A673 (cell line): ENCODE measurements around the gene SHC4. TPM values are rescaled to one million over a fixed set of nuclear protein-coding genes. Genes with fewer than 3 reads are reported as not detected.

Experiments
- BruUV-seq: library from RNA; stranded (reverse); fragments of 400-500 nt; replicated peaks from 2 replicates; lab custom pipeline; 2021; lab: Mats Ljungman, UMichigan
- CTCF ChIA-PET: fragments of 300-600 bp; sonication (Branson Sonifier 250); formaldehyde crosslinking; loops from one replicate; lab custom pipeline; 2022; ENCODE audit warnings: antibody characterized with exemption; lab: Charles Lee
- POLR2A ChIA-PET: fragments of 300-600 bp; sonication (Branson Sonifier 250); formaldehyde crosslinking; loops from one replicate; lab custom pipeline; 2022; ENCODE audit warnings: antibody characterized with exemption; ENCODE audit not compliant: low non-redundant PET; lab: Charles Lee
- DNase-seq: peaks from one replicate; pipeline ENCODE4 v3.0.0-alpha.2; 2015; ENCODE audit warnings: low spot score
- H3K27ac ChIP-seq: fragments of 200-600 bp; sonication (generic); 2 replicates; pipeline ENCODE4 v1.5.1; 2016; ENCODE audit warnings: mixed run types, low read depth, mild to moderate bottlenecking, mixed read lengths, antibody characterized with exemption, low read length; ENCODE audit not compliant: poor library complexity, severe bottlenecking
- H3K27me3 ChIP-seq: fragments of 200-600 bp; sonication (generic); replicated peaks from 2 replicates; pipeline ENCODE4 v1.6.1; 2017; ENCODE audit warnings: mixed run types, low read depth, mild to moderate bottlenecking, mixed read lengths, antibody characterized with exemption, low read length; ENCODE audit not compliant: insufficient read depth, poor library complexity
- H3K36me3 ChIP-seq: fragments of 200-600 bp; sonication (generic); 2 replicates; pipeline ENCODE4 v1.6.1; 2016; ENCODE audit warnings: mixed run types, mild to moderate bottlenecking, mixed read lengths, antibody characterized with exemption, low read length; ENCODE audit not compliant: insufficient read depth, poor library complexity, severe bottlenecking
- H3K4me1 ChIP-seq: fragments of 200-600 bp; sonication (generic); 2 replicates; pipeline ENCODE4 v1.6.1; 2017; ENCODE audit warnings: mixed run types, mild to moderate bottlenecking, mixed read lengths, antibody characterized with exemption, low read length; ENCODE audit not compliant: insufficient read depth, poor library complexity, severe bottlenecking
- H3K4me3 ChIP-seq: fragments of 200-600 bp; sonication (generic); 2 replicates; pipeline ENCODE4 v1.5.1; 2016; ENCODE audit warnings: low read depth, mixed run types, mild to moderate bottlenecking, mixed read lengths, low read length; ENCODE audit not compliant: poor library complexity, severe bottlenecking
- H3K9me3 ChIP-seq: fragments of 200-600 bp; sonication (generic); 2 replicates; pipeline ENCODE4 v1.6.1; 2016; ENCODE audit warnings: mixed run types, low read depth, mild to moderate bottlenecking, mixed read lengths, antibody characterized with exemption, low read length; ENCODE audit not compliant: poor library complexity, severe bottlenecking
- CTCF ChIP-seq: fragments of 300-800, 200-600 bp; sonication (generic); conservative IDR thresholded peaks from 2 replicates; pipeline ENCODE4 v1.5.1; 2017; ENCODE audit warnings: low read depth, mild to moderate bottlenecking, antibody characterized with exemption, low read length, moderate library complexity, mixed read lengths
- EZH2 ChIP-seq: fragments of 200-600 bp; sonication (generic); IDR thresholded peaks from 2 replicates; pipeline ENCODE4 v1.6.1; 2017; ENCODE audit warnings: borderline replicate concordance, low read depth, mild to moderate bottlenecking, mixed read lengths, antibody characterized with exemption, low read length; ENCODE audit not compliant: poor library complexity, severe bottlenecking
- intact Hi-C: fragments of 100-400 bp; cut with micrococcal nuclease; formaldehyde crosslinking; loops from one replicate; pipeline ENCODE4 v1.10.0; 2022; ENCODE audit not compliant: unreplicated experiment
- total RNA-seq: library from RNA; stranded (reverse); gene quantifications from 2 replicates; pipeline ENCODE4 v1.2.3, GENCODE V29; 2021

SHC4 gene
- total RNA-seq, 1 experiment from 2014 or later = 0.73 TPM

GRCh38 chr15:48940508-48940907 is 23.2 kb downstream of the SHC4 start:
- no TSS peak for BruUV-seq
- TF ChIP-seq CTCF (no peak), EZH2 (no peak)

GRCh38 chr15:48939648-48940047 is 24.1 kb downstream of the SHC4 start:
- H3K9me3 ChIP-seq = no peaks in the 10 kb centered on the region
- no peaks in the 10 kb centered on the region for H3K36me3 ChIP-seq
- no peak overlapping the region for H3K27ac ChIP-seq
- intact Hi-C loops = no loop called here
- H3K27me3 ChIP-seq = no peaks in the 10 kb centered on the region
- peak; percentile 86 for DNase-seq
- H3K4me3 ChIP-seq = no peak overlapping the region
- TF ChIP-seq CTCF (no peak), EZH2 (no peak)
- no TSS peak for BruUV-seq
- ChIA-PET POLR2A (no interaction called here), CTCF (no interaction called here)
- peaks cover 9% of the 10 kb centered on the region for H3K4me1 ChIP-seq

More at GRCh38 chr15:48940508-48940907, 23.2 kb downstream of the SHC4 start:
- Histone ChIP-seq H3K27ac (no peak overlapping the region), H3K4me1 (peaks cover 9% of the 10 kb centered on the region), H3K9me3 (no peaks in the 10 kb centered on the region), H3K27me3 (no peaks in the 10 kb centered on the region), H3K36me3 (no peaks in the 10 kb centered on the region), H3K4me3 (no peak overlapping the region)
- DNase-seq = no peak
- intact Hi-C loops = no loop called here
- CTCF ChIA-PET = no interaction called here
- POLR2A ChIA-PET = no interaction called here

- H3K27me3 ChIP-seq = no peaks in the 10 kb centered on the region
- peaks cover 9% of the 10 kb centered on the region for H3K4me1 ChIP-seq
- ChIA-PET POLR2A (no interaction called here), CTCF (no interaction called here)
- no peak for DNase-seq
- BruUV-seq = no TSS peak
- H3K9me3 ChIP-seq = no peaks in the 10 kb centered on the region
- no peak overlapping the region for H3K4me3 ChIP-seq
- no peaks in the 10 kb centered on the region for H3K36me3 ChIP-seq
- TF ChIP-seq CTCF (no peak), EZH2 (no peak)
- intact Hi-C loops = no loop called here
- H3K27ac ChIP-seq = no peak overlapping the region
These were observed 25.8 kb downstream of the SHC4 start for GRCh38 chr15:48937886-48938285.
